Small intestine (tissue), 7 donors: Measurements from ENCODE around the gene SUB1. TPM values are rescaled to one million over a fixed set of nuclear protein-coding genes. Genes with fewer than 3 reads are reported as not detected.

Experiments used
- DNase-seq, 2 donors: peaks; one replicate each; pipeline versions ENCODE4 v3.0.0 to v3.0.0-alpha.2; 2013
- FAIRE-seq: peaks from 2 replicates; lab custom pipeline; 2012; peaks lifted over from hg19 to GRCh38; lab: Jason Lieb, UNC
- H3K27ac ChIP-seq, 3 donors: one replicate each; pipeline ENCODE4 v1.5.1; 2013; ENCODE audit warnings: low read length in 2 of 3, mild to moderate bottlenecking in 2 of 3, control low read depth in 1 of 3, inconsistent platforms in 1 of 3, low read depth in 1 of 3, moderate library complexity in 1 of 3
- H3K27me3 ChIP-seq, 3 donors: one replicate each; pipeline ENCODE4 v1.6.1; 2013; ENCODE audit warnings: low read length in 3 of 3, inconsistent platforms in 1 of 3; ENCODE audit not compliant: control insufficient read depth in 3 of 3, insufficient read depth in 3 of 3
- H3K36me3 ChIP-seq, 3 donors: one replicate each; pipeline ENCODE4 v1.6.1; 2013; ENCODE audit warnings: low read length in 3 of 3, inconsistent platforms in 1 of 3, low read depth in 1 of 3, mild to moderate bottlenecking in 1 of 3, moderate library complexity in 1 of 3; ENCODE audit not compliant: control insufficient read depth in 3 of 3, insufficient read depth in 2 of 3
- H3K4me1 ChIP-seq, 3 donors: one replicate each; pipeline ENCODE4 v1.6.1; 2013; ENCODE audit warnings: low read length in 2 of 3, inconsistent platforms in 1 of 3, low read depth in 1 of 3, mild to moderate bottlenecking in 1 of 3, moderate library complexity in 1 of 3; ENCODE audit not compliant: control insufficient read depth in 3 of 3, insufficient read depth in 2 of 3
- H3K4me3 ChIP-seq, 3 donors: one replicate each; pipeline ENCODE4 v1.5.1; 2013; ENCODE audit warnings: low read length in 3 of 3, control low read depth in 1 of 3, inconsistent platforms in 1 of 3, low read depth in 1 of 3, mild to moderate bottlenecking in 1 of 3, moderate library complexity in 1 of 3
- H3K9me3 ChIP-seq, 2 donors: one replicate each; pipeline ENCODE4 v1.6.1; 2013; ENCODE audit warnings: low read depth in 1 of 2, low read length in 1 of 2; ENCODE audit not compliant: control insufficient read depth in 2 of 2, insufficient read depth in 1 of 2
- WGBS, 3 donors: extraction: QIAGEN DNeasy Blood & Tissue Kit; methylation state at CpG; one replicate each; pipeline ENCODE4 v1.1.7; 2013; 5-methylcytosine and 5-hydroxymethylcytosine counted together
- polyA plus RNA-seq, 4 donors: library from polyadenylated mRNA; stranded (reverse) in 3 of 4; unstranded in 1 of 4; fragments of 200-250 nt in 3 of 4; fragments of 120-200 nt in 1 of 4; gene quantifications; one replicate each; pipeline versions ENCODE4 v1.2.1 to v1.2.3, GENCODE V29; 2013
- donor health status: healthy with polysubstance abuse.
- donor health status: control.
- donor health status: control.
- donor health status: Bipolar disorder and iron deficiency.
- donor health status: healthy.

SUB1 gene
- polyA plus RNA-seq, 4 donors, result 113 to 226 (median 175) TPM

GRCh38 chr5:32651088-32651487 lies 65.7 kb downstream of the SUB1 start:
- no peak overlapping the region for H3K27ac ChIP-seq
- no peaks in the 10 kb centered on the region for H3K4me1 ChIP-seq
- no peaks in the 10 kb centered on the region for H3K36me3 ChIP-seq
- DNase-seq, result no peak
- no peaks in the 10 kb centered on the region for H3K27me3 ChIP-seq
- no peak overlapping the region for H3K4me3 ChIP-seq
- 85 to 96% (median 88%) methylated on average over 4 of the region's 4 CpGs for WGBS, 3 donors
- no peak for FAIRE-seq
- no peaks in the 10 kb centered on the region for H3K9me3 ChIP-seq

- Histone ChIP-seq H3K36me3 (no peaks in the 10 kb centered on the region), H3K4me1 (no peaks in the 10 kb centered on the region), H3K4me3 (no peak overlapping the region), H3K9me3 (peaks cover 0 to 2% of the 10 kb centered on the region in 2 donors), H3K27ac (no peak overlapping the region), H3K27me3 (no peaks in the 10 kb centered on the region)
- DNase-seq, result no peak
- WGBS, 3 donors, result 65 to 77% (median 75%) methylated on average over 5 of the region's 5 CpGs
- no peak for FAIRE-seq
Observed at GRCh38 chr5:32651638-32652037, 66.3 kb downstream of the SUB1 start.

Other genes starting within 250 kb of the SUB1 start
- gene ZFR, start 140.8 kb upstream of the SUB1 start, polyA plus RNA-seq, result 10 to 100 TPM; 28.2 to 71.0 (median 30.3) TPM
- 1 to 10 TPM in 1 of 4 donors, under 1 TPM in 2, not detected in 1; 0.27 to 6.8 (median 0.79) TPM for gene NPR3, start 125.8 kb downstream of the SUB1 start, polyA plus RNA-seq